ENCODE measurements around the gene SMIM17.

Gene SMIM17

GRCh38 chr19:56639217-56639616 is 3.7 kb upstream of the SMIM17 start:
- no peak for TF ChIP-seq CSRNP3 (CRISPR knock-in tag; IDR thresholded peaks at IDR 0.05)
- TF ChIP-seq ZFP30 (CRISPR knock-in tag; IDR thresholded peaks at IDR 0.05) = no peak
- TF ChIP-seq ZNF70 (CRISPR knock-in tag; IDR thresholded peaks at IDR 0.05) = no peak
- no peak for TF ChIP-seq OSR1 (CRISPR knock-in tag; IDR thresholded peaks at IDR 0.05)
- no peak for TF ChIP-seq GLIS3 (CRISPR knock-in tag; IDR thresholded peaks at IDR 0.05)
- no peak for TF ChIP-seq BACH2 (CRISPR knock-in tag; IDR thresholded peaks at IDR 0.05; ENCODE audit: borderline replicate concordance)
- TF ChIP-seq SNAI2 (CRISPR knock-in tag; IDR thresholded peaks at IDR 0.05) = no peak
- TF ChIP-seq ARNTL (CRISPR knock-in tag; IDR thresholded peaks at IDR 0.05; ENCODE audit: borderline replicate concordance, low read depth) = no peak
- no peak for TF ChIP-seq ZNF8 (CRISPR knock-in tag; IDR thresholded peaks at IDR 0.05)
- TF ChIP-seq TCF4 (CRISPR knock-in tag; IDR thresholded peaks at IDR 0.05; ENCODE audit: borderline replicate concordance) = no peak
- TF ChIP-seq TSHZ2 (CRISPR knock-in tag; IDR thresholded peaks at IDR 0.05) = no peak
- TF ChIP-seq ESRRG (CRISPR knock-in tag; IDR thresholded peaks at IDR 0.05) = no peak
- TF ChIP-seq TOX (CRISPR knock-in tag; IDR thresholded peaks at IDR 0.05; ENCODE audit: borderline replicate concordance) = no peak
- no peak for TF ChIP-seq ZC3H10 (CRISPR knock-in tag; IDR thresholded peaks at IDR 0.05)
- TF ChIP-seq CSDC2 (CRISPR knock-in tag; IDR thresholded peaks at IDR 0.05) = no peak
- TF ChIP-seq, protein P1, sequence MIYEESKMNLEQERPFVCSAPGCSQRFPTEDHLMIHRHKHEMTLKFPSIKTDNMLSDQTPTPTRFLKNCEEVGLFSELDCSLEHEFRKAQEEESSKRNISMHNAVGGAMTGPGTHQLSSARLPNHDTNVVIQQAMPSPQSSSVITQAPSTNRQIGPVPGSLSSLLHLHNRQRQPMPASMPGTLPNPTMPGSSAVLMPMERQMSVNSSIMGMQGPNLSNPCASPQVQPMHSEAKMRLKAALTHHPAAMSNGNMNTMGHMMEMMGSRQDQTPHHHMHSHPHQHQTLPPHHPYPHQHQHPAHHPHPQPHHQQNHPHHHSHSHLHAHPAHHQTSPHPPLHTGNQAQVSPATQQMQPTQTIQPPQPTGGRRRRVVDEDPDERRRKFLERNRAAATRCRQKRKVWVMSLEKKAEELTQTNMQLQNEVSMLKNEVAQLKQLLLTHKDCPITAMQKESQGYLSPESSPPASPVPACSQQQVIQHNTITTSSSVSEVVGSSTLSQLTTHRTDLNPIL (CRISPR knock-in tag; IDR thresholded peaks at IDR 0.05; ENCODE audit: low read depth) = no peak
- TF ChIP-seq, protein P2, sequence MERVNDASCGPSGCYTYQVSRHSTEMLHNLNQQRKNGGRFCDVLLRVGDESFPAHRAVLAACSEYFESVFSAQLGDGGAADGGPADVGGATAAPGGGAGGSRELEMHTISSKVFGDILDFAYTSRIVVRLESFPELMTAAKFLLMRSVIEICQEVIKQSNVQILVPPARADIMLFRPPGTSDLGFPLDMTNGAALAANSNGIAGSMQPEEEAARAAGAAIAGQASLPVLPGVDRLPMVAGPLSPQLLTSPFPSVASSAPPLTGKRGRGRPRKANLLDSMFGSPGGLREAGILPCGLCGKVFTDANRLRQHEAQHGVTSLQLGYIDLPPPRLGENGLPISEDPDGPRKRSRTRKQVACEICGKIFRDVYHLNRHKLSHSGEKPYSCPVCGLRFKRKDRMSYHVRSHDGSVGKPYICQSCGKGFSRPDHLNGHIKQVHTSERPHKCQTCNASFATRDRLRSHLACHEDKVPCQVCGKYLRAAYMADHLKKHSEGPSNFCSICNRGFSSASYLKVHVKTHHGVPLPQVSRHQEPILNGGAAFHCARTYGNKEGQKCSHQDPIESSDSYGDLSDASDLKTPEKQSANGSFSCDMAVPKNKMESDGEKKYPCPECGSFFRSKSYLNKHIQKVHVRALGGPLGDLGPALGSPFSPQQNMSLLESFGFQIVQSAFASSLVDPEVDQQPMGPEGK (CRISPR knock-in tag; IDR thresholded peaks at IDR 0.05; ENCODE audit: borderline replicate concordance) = no peak
- no peak for TF ChIP-seq RARB (CRISPR knock-in tag; IDR thresholded peaks at IDR 0.05)
- TF ChIP-seq, protein P3, sequence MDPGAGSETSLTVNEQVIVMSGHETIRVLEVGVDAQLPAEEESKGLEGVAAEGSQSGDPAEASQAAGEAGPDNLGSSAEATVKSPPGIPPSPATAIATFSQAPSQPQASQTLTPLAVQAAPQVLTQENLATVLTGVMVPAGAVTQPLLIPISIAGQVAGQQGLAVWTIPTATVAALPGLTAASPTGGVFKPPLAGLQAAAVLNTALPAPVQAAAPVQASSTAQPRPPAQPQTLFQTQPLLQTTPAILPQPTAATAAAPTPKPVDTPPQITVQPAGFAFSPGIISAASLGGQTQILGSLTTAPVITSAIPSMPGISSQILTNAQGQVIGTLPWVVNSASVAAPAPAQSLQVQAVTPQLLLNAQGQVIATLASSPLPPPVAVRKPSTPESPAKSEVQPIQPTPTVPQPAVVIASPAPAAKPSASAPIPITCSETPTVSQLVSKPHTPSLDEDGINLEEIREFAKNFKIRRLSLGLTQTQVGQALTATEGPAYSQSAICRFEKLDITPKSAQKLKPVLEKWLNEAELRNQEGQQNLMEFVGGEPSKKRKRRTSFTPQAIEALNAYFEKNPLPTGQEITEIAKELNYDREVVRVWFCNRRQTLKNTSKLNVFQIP (CRISPR knock-in tag; IDR thresholded peaks at IDR 0.05; ENCODE audit: borderline replicate concordance, low read depth) = no peak
- ATAC-seq = no peak

DNA sequence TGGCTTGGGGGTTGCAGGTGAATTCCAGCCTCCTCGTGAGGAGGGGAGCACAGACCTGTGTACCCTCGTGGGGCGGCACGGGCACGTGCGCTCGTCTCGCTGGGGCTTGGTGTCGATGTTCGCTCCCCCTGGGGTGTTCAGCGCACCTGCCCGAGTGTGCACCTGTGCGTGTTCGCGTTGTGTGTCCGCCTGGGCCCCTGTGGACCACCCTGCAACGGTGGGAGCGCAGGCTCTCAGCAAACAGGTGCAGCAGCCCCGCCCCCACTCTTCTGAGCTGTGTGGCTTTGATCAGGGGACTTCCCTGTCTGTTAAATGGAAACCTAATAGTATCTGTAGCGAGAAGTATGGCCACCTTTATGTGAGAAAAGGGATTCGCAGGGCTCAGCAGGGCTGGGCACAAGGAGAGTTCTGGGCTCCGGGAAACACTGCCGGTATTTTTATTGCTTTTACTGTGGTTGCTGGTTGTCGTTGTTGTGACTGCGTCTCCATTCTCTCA is 549 bp downstream of the SMIM17 start:
- TF ChIP-seq GLIS3 (CRISPR knock-in tag; IDR thresholded peaks at IDR 0.05) (no peak), ARNTL (CRISPR knock-in tag; IDR thresholded peaks at IDR 0.05; ENCODE audit: borderline replicate concordance, low read depth) (no peak), ZNF565 (CRISPR knock-in tag; conservative IDR thresholded peaks at IDR 0.05; ENCODE audit: low read depth) (no peak), ESRRG (CRISPR knock-in tag; IDR thresholded peaks at IDR 0.05) (no peak), RARB (CRISPR knock-in tag; IDR thresholded peaks at IDR 0.05) (no peak), ZFP3 (CRISPR knock-in tag; IDR thresholded peaks at IDR 0.05) (no peak), ZNF8 (CRISPR knock-in tag; IDR thresholded peaks at IDR 0.05) (no peak), ZC3H10 (CRISPR knock-in tag; IDR thresholded peaks at IDR 0.05) (no peak)
- TF ChIP-seq, protein P3 (CRISPR knock-in tag; IDR thresholded peaks at IDR 0.05; ENCODE audit: borderline replicate concordance, low read depth) = no peak
- TF ChIP-seq, protein P2 (CRISPR knock-in tag; IDR thresholded peaks at IDR 0.05; ENCODE audit: borderline replicate concordance) = no peak
- no peak for ATAC-seq

Measured in SK-N-SH treated with all-trans-retinoic acid at 6 μM for 48 hours (cell line).